H7 (cell line): ENCODE data around the gene ARL9. TPM values are rescaled to one million over a fixed set of nuclear protein-coding genes. Genes with fewer than 3 reads are reported as not detected.

Source experiments
- DNase-seq: peaks from one replicate; pipeline ENCODE4 v3.0.0; 2012
- H3K27me3 ChIP-seq: 2 replicates; pipeline ENCODE4 v1.6.0; 2011; ENCODE audit warnings: mild to moderate bottlenecking, low read length; ENCODE audit not compliant: control insufficient read depth, insufficient read depth
- H3K36me3 ChIP-seq: replicated peaks from 2 replicates; pipeline ENCODE4 v1.5.1; 2011; ENCODE audit warnings: low read length; ENCODE audit not compliant: control insufficient read depth, insufficient read depth
- H3K4me3 ChIP-seq: 2 replicates; pipeline ENCODE4 v1.5.1; 2011; ENCODE audit warnings: low read depth, mild to moderate bottlenecking, control low read depth, low read length, moderate library complexity; ENCODE audit not compliant: insufficient read depth
- total RNA-seq: library from RNA; depleted of rRNA; stranded (reverse); fragments of >200 nt; shearing (Covaris generic); gene quantifications from 2 replicates; pipeline ENCODE4 v1.2.3, GENCODE V29; 2014

The ARL9 gene
- total RNA-seq, 1 experiment from 2014 or later: not detected

DNA sequence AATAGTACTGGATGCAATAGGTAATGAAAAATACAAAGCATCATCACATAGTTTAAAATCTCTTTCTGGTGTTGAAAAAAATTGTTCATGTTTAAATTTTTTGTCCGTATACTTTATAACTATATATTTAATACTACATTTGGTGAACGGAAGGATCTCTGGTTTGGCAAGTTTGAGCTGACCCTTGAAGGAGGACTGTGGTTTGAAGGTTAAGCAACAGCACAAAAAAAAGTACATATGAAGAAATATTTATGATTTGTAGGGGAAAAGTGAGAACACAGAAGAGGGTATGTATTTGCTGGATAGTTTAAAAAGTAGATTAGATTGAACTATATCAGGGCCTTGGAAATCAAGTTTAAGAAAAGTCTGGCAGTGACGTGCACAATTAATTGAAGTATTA lies 24.9 kb upstream of the ARL9 start:
- H3K27me3 ChIP-seq: no peaks in the 10 kb centered on the region
- DNase-seq: no peak
- H3K4me3 ChIP-seq: no peak overlapping the region
- peaks cover 30% of the 10 kb centered on the region for H3K36me3 ChIP-seq

- no peak for DNase-seq
- Histone ChIP-seq H3K36me3 (peaks cover 5% of the 10 kb centered on the region), H3K27me3 (no peaks in the 10 kb centered on the region), H3K4me3 (no peak overlapping the region)
Observed at GRCh38 chr4:56496241-56496640, 9.3 kb upstream of the ARL9 start.

- DNase-seq: no peak
- no peak overlapping the region for H3K4me3 ChIP-seq
- H3K36me3 ChIP-seq: no peaks in the 10 kb centered on the region
- peaks cover 13% of the 10 kb centered on the region for H3K27me3 ChIP-seq
Observed at GRCh38 chr4:56511098-56511497, 5.5 kb downstream of the ARL9 start.

DNA sequence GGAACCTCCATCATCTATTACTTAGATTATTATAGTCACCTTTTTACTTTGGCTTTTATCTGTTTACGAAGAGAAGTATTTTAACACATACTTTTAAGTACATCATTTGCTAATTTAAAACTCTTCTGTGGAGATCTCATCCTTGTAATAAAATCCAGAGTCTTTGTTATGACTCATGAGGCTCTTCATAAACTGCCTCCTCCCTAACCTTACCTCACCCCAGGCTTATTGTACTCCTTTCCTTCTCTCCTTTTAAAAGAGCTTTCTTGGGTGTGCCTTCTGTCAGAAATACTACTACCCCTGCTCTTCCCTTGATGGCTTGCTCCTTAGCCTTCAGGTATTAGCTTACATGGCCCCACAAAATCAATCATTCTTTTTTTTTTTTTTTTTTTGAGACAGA lies 6.6 kb downstream of the ARL9 start:
- DNase-seq: no peak

GRCh38 chr4:56513517-56513916 lies 7.9 kb downstream of the ARL9 start:
- DNase-seq: no peak
- no peaks in the 10 kb centered on the region for H3K36me3 ChIP-seq
- H3K27me3 ChIP-seq: no peaks in the 10 kb centered on the region
- no peak overlapping the region for H3K4me3 ChIP-seq

More for the DNA sequence above, 6.6 kb downstream of the ARL9 start:
- no peak overlapping the region for H3K4me3 ChIP-seq
- H3K36me3 ChIP-seq: no peaks in the 10 kb centered on the region
- H3K27me3 ChIP-seq: peaks cover 3% of the 10 kb centered on the region; the same call in 1 of the 2 replicates

GRCh38 chr4:56530269-56531148 lies 24.9 kb downstream of the ARL9 start:
- Histone ChIP-seq H3K4me3 (peak overlapping the region; percentile 68), H3K36me3 (no peaks in the 10 kb centered on the region), H3K27me3 (peaks cover 37% of the 10 kb centered on the region)
- peak; percentile 96 for DNase-seq

GRCh38 chr4:56531149-56531770 lies 25.7 kb downstream of the ARL9 start:
- no peaks in the 10 kb centered on the region for H3K36me3 ChIP-seq
- no peak for DNase-seq
- peak overlapping the region; percentile 68 for H3K4me3 ChIP-seq
- H3K27me3 ChIP-seq: peaks cover 37% of the 10 kb centered on the region

DNA sequence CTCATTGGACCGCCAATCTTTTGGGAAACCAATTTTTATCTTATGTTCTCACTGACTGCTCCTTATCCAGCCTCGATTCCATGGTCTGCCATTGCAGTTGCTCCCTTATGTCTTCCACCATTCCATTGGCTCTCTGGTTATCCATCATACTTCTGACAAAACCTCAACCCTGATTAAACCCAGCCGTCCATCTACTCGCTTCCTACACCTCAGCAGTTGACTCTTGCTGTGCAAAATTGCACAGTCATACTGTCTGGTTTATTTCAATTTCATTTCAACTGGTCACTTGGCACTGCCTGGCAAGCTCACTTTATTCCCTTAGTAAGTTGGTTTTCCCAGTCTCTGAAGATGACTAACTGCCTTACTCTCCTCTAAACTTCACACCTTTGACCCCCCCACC lies 26.2 kb downstream of the ARL9 start:
- peaks cover 37% of the 10 kb centered on the region for H3K27me3 ChIP-seq

GRCh38 chr4:56532239-56532638 lies 26.6 kb downstream of the ARL9 start:
- peaks cover 37% of the 10 kb centered on the region for H3K27me3 ChIP-seq
- H3K4me3 ChIP-seq: no peak overlapping the region
- no peaks in the 10 kb centered on the region for H3K36me3 ChIP-seq
- DNase-seq: no peak

More for the DNA sequence above, 26.2 kb downstream of the ARL9 start:
- no peaks in the 10 kb centered on the region for H3K36me3 ChIP-seq
- no peak overlapping the region for H3K4me3 ChIP-seq
- DNase-seq: no peak

- H3K4me3 ChIP-seq: no peak overlapping the region
- DNase-seq: no peak
- no peaks in the 10 kb centered on the region for H3K36me3 ChIP-seq
- peaks cover 27% of the 10 kb centered on the region for H3K27me3 ChIP-seq
Observed at GRCh38 chr4:56535915-56536314, 30.3 kb downstream of the ARL9 start.

- H3K27me3 ChIP-seq: peaks cover 14% of the 10 kb centered on the region
- H3K4me3 ChIP-seq: no peak overlapping the region
- DNase-seq: no peak
- H3K36me3 ChIP-seq: no peaks in the 10 kb centered on the region
Observed at GRCh38 chr4:56537147-56537546, 31.6 kb downstream of the ARL9 start.

DNA sequence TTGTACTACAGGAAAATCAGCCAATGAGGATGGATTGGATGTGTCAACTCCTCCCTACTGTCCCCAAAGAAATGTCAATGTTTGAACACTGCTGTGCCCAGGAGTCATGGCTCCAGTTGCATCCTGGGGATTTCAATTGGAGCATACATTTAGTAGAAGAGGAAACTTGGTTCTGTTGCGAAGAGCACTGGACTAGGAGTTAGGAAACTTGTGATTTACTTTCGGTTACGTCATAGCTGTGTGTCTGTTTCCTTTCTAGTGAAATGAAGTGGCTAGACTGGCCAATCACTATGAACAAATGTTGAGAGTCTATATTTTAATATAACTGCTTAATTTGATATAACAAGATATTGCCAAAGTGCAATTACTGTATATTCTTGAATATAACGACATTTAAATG lies 35.2 kb downstream of the ARL9 start:
- no peak overlapping the region for H3K4me3 ChIP-seq
- DNase-seq: no peak
- H3K27me3 ChIP-seq: peaks cover 7% of the 10 kb centered on the region
- H3K36me3 ChIP-seq: no peaks in the 10 kb centered on the region

DNA sequence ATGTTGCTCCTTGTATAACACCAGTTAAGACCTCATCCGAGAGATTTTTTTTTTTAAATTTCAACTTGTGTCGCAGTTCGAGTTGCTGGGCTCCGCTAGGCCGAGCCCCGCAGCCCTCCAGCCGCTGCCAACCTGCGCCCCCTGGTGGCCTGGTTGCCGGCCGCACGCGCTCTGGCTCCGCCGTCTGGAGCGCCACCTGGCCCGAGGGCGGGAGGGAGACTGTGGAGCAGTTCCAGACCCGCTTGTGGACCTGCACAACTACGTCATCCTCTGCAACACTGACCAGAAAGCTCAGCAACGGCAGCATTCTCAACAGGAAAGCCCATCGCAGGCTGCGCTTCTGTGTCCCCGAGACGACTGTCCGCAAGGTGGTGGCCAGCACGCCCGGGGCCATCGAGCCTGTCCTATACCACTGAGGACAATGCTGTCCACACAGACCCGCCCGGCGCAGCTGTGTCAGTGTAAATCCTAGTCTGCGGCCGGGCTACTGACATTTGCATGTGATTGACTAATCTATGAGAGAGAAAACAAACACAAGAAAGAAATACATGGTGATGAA lies 39.1 kb downstream of the ARL9 start:
- Histone ChIP-seq H3K4me3 (peak overlapping the region; percentile 38), H3K27me3 (peaks cover 7% of the 10 kb centered on the region)
- peak; percentile 92 for DNase-seq

GRCh38 chr4:56550642-56551041 lies 45.1 kb downstream of the ARL9 start:
- H3K36me3 ChIP-seq: no peaks in the 10 kb centered on the region
- no peak overlapping the region for H3K4me3 ChIP-seq
- no peak for DNase-seq
- H3K27me3 ChIP-seq: no peaks in the 10 kb centered on the region

More for the DNA sequence above, 39.1 kb downstream of the ARL9 start:
- H3K36me3 ChIP-seq: no peaks in the 10 kb centered on the region

DNA sequence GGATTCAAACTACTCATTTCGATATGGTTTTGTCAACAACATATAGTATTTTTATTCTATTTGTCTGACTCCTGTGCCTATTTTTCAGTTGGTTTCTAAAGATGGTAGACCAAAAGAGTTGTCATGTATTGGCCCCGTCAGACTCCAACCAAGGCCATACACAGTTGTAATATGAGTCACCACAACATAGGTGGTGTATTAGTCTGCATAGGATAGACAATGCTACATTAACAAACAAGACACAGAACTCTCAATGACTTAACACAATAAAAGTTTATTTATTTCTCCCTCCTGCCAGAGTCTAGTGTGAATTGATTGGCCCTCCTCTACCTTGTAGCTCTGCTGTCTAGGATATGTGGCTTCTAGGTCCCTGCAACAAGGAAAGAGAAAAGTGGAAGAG lies 45.9 kb downstream of the ARL9 start:
- no peak for DNase-seq
- no peaks in the 10 kb centered on the region for H3K27me3 ChIP-seq
- no peaks in the 10 kb centered on the region for H3K36me3 ChIP-seq
- no peak overlapping the region for H3K4me3 ChIP-seq
